Activated CD8-positive, alpha-beta memory T cell treated with anti-CD3 and anti-CD28 coated beads for 36 hours (primary cell): ENCODE data around the gene DBP. TPM values are rescaled to one million over a fixed set of nuclear protein-coding genes. Genes with fewer than 3 reads are reported as not detected.

ENCODE experiments used
- CTCF ChIA-PET: fragments of 350-600 bp; sonication (Branson Sonifier 250); formaldehyde crosslinking; loops from one replicate; lab custom pipeline; 2021; ENCODE audit warnings: antibody characterized with exemption; lab: Charles Lee
- POLR2A ChIA-PET: fragments of 350-600 bp; sonication (Branson Sonifier 250); formaldehyde crosslinking; loops from one replicate; lab custom pipeline; 2021; ENCODE audit warnings: antibody characterized with exemption; lab: Charles Lee
- total RNA-seq, 2 experiments: library from RNA; stranded (reverse); gene quantifications; one replicate each; pipeline ENCODE4 v1.2.3, GENCODE V29; 2021

Gene DBP
- total RNA-seq, 2 experiments from 2014 or later, result 9.0 to 9.9 TPM

DNA sequence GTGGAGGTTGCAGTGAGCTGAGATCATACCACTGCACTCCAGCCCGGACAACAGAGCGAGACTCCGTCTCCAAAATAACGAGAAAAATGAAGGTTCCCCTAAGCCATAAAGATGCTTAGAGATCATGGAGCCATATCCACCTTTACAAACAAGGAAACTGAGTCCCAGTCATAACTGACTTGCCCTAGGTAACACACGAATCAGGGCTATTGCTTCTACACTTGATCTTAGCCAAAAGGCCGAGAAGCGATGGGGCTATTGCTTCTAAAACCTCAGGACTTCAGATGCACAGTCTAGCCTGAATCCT is 3.2 kb downstream of the DBP start:
- ChIA-PET POLR2A (interaction anchor here (0.8 to 2.8 kb wide), 4 partner anchors 10 to 20 kb away, joined by 3 to 22 read pairs (median 4); partner anchors contain the start of genes CA11, RPL18 and SPHK2), CTCF (interaction anchor here (0.7 to 1.9 kb wide), 5 partner anchors 10 to 314 kb away, joined by 3 to 8 read pairs (median 4); partner anchors contain the start of genes CA11, RPL18 and SPHK2)

DNA sequence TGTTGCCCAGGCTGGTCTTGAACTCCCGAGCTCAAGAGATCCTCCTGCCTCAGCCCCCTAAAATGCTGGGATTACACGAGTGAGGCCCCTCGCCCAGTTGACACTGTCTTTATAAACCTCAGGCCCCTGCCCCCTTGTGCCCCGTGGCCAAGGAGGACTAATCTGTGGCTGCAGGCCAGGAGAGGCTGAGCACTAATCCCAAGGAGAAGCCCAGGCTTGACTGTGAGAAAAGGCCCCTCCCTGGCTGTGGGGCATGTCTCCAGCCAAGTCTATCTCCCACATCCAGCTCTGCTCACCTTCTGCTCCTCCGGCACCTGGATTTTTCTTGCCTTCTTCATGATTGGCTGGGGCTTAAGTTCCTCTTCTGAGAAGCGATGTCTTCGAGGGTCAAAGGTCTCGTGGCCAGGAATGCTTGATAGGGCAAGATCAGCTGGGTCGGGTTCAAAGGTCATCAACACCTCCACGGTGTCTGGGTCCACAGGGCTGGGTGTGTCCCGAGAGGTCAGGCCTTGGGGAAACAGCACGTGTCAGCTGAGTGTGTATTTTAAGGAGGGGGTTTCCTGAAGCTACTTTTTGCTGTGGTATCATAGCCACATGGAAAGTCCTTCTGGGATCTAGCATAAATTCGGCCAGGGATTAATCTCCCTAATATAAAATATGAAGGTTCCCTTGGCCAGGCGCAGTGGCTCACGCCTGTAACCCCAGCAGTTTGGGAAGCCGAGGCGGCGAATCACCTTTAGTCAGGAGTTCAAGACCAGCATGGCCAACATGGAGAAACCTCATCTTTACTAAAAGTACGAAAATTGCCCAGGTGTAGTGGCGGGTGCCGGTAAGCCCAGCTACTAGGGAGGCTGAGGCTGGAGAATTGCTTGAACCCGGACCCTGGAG is 3.8 kb downstream of the DBP start:
- ChIA-PET CTCF (interaction anchor here (0.7 to 1.9 kb wide), 5 partner anchors 10 to 314 kb away, joined by 3 to 8 read pairs (median 4); partner anchors contain the start of genes CA11, RPL18 and SPHK2), POLR2A (interaction anchor here (0.8 to 2.8 kb wide), 4 partner anchors 10 to 19 kb away, joined by 3 to 22 read pairs (median 4); partner anchors contain the start of genes RPL18 and SPHK2)

- ChIA-PET CTCF (interaction anchor here (0.6 kb wide), 1 partner anchor 21 kb away, joined by 3 read pairs; no protein-coding TSS in a partner anchor), POLR2A (interaction anchor here (1.4 to 2.8 kb wide), 2 partner anchors 9 to 15 kb away, joined by 5 to 22 read pairs; partner anchors contain the start of genes RPL18 and SPHK2)
These were observed 4.5 kb downstream of the DBP start for GRCh38 chr19:48632692-48633147.

DNA sequence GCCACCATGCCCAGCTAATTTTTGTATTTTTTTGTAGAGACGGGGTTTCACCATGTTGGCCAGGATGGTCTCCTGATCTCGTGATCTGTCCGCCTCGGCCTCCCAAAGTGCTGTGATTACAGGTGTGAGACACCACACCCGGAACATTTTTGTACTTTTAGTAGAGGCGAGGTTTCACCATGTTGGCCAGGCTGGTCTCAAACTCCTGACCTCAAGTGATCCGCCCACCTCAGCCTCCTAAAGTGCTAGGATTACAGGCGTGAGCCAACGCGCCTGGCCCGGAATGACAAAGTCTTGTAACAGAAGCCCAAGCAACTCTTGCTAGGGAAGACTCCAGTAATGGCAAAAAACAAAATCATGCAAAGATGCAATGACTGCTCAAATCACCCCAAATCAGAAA is 4.9 kb downstream of the DBP start:
- CTCF ChIA-PET, result interaction anchor here (0.6 kb wide), 1 partner anchor 21 kb away, joined by 3 read pairs; no protein-coding TSS in a partner anchor
- POLR2A ChIA-PET, result interaction anchor here (1.4 to 2.8 kb wide), 2 partner anchors 9 to 15 kb away, joined by 5 to 22 read pairs; partner anchors contain the start of genes RPL18 and SPHK2

- POLR2A ChIA-PET, result interaction anchor here (0.6 kb wide), 3 partner anchors 15 to 221 kb away, joined by 3 read pairs; no protein-coding TSS in a partner anchor
- CTCF ChIA-PET, result interaction anchor here (1.4 kb wide), 1 partner anchor 14 kb away, joined by 5 read pairs; the partner anchor contains the start of gene CA11
These were observed 6.0 kb downstream of the DBP start for GRCh38 chr19:48631225-48631624.

DNA sequence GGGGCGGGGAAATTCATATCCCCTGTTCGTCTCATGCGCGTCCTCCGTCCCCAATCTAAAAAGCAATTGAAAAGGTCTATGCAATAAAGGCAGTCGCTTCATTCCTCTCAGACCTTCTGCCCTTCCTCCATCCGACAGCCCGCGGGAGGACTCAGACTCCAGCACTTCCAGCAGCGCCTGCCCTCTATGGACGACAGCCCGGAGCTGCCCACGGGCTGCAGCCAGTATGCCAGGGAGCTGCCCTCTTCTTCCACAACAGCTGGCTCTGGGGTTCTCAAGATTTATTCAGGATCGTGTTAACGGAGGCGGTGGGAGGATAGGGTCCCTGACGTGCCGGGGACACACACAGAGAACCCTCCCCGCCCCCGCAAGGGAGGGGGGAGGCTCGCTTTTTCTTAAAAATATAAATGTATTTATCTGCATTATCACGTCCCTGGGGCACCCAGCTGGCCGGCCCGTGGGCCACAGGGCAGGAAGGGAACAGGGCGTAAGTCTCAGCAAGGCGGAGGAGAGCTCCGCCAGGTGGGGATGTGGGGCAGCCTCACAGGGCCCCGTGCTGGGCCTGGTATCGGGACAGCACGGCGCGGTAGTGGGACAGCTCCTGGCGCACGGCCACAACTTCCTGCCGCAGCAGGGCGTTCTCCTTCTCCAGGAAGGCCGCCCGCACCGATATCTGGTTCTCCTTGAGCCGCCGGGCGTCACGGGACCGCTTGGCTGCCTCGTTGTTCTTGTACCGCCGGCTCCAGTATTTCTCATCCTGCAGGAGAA is 6.7 kb downstream of the DBP start:
- POLR2A ChIA-PET, result interaction anchor here (0.6 to 1.3 kb wide), 2 partner anchors 11 to 222 kb away, joined by 3 read pairs; partner anchors contain the start of genes RPL18 and SPHK2
- CTCF ChIA-PET, result interaction anchor here (1.1 to 1.4 kb wide), 2 partner anchors 15 to 141 kb away, joined by 3 to 5 read pairs; partner anchors contain the start of gene CA11

DNA sequence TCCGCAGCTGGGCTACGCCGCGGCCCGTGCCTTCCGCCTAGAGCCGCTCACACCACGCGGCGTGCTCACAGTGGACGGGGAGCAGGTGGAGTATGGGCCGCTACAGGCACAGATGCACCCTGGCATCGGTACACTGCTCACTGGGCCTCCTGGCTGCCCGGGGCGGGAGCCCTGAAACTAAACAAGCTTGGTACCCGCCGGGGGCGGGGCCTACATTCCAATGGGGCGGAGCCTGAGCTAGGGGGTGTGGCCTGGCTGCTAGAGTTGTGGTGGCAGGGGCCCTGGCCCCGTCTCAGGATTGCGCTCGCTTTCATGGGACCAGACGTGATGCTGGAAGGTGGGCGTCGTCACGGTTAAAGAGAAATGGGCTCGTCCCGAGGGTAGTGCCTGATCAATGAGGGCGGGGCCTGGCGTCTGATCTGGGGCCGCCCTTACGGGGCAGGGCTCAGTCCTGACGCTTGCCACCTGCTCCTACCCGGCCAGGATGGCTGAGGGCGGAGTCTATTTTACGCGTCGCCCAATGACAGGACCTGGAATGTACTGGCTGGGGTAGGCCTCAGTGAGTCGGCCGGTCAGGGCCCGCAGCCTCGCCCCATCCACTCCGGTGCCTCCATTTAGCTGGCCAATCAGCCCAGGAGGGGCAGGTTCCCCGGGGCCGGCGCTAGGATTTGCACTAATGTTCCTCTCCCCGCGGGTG is 7.4 kb downstream of the DBP start:
- ChIA-PET POLR2A (interaction anchor here (1.3 kb wide), 1 partner anchor 11 kb away, joined by 3 read pairs; the partner anchor contains the start of genes RPL18 and SPHK2), CTCF (interaction anchor here (0.6 to 1.1 kb wide), 2 partner anchors 36 to 140 kb away, joined by 3 read pairs; no protein-coding TSS in a partner anchor)

DNA sequence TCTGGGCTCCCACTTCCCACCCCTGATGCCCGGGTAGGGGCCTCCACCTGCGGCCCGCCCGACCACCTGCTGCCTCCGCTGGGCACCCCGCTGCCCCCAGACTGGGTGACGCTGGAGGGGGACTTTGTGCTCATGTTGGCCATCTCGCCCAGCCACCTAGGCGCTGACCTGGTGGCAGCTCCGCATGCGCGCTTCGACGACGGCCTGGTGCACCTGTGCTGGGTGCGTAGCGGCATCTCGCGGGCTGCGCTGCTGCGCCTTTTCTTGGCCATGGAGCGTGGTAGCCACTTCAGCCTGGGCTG is 7.9 kb downstream of the DBP start:
- ChIA-PET POLR2A (interaction anchor here (0.6 kb wide), 1 partner anchor 228 kb away, joined by 4 read pairs; no protein-coding TSS in a partner anchor), CTCF (interaction anchor here (0.6 to 1.1 kb wide), 2 partner anchors 140 to 587 kb away, joined by 3 read pairs; no protein-coding TSS in a partner anchor)

GRCh38 chr19:48628486-48629296 is 8.5 kb downstream of the DBP start:
- ChIA-PET CTCF (interaction anchor here (0.6 kb wide), 1 partner anchor 588 kb away, joined by 3 read pairs; no protein-coding TSS in a partner anchor), POLR2A (interaction anchor here (0.6 kb wide), 2 partner anchors 228 to 733 kb away, joined by 4 read pairs; partner anchors contain the start of gene TEAD2)

- POLR2A ChIA-PET, result interaction anchor here (0.6 kb wide), 1 partner anchor 734 kb away, joined by 4 read pairs; the partner anchor contains the start of gene TEAD2
These were observed 9.3 kb downstream of the DBP start for GRCh38 chr19:48627865-48628314.

GRCh38 chr19:48627201-48627864 is 9.8 kb downstream of the DBP start:
- ChIA-PET POLR2A (no interaction called here), CTCF (no interaction called here)

More at GRCh38 chr19:48627865-48628314, 9.3 kb downstream of the DBP start:
- CTCF ChIA-PET, result no interaction called here

GRCh38 chr19:48625891-48626327 is 11.3 kb downstream of the DBP start:
- ChIA-PET POLR2A (no interaction called here), CTCF (no interaction called here)

DNA sequence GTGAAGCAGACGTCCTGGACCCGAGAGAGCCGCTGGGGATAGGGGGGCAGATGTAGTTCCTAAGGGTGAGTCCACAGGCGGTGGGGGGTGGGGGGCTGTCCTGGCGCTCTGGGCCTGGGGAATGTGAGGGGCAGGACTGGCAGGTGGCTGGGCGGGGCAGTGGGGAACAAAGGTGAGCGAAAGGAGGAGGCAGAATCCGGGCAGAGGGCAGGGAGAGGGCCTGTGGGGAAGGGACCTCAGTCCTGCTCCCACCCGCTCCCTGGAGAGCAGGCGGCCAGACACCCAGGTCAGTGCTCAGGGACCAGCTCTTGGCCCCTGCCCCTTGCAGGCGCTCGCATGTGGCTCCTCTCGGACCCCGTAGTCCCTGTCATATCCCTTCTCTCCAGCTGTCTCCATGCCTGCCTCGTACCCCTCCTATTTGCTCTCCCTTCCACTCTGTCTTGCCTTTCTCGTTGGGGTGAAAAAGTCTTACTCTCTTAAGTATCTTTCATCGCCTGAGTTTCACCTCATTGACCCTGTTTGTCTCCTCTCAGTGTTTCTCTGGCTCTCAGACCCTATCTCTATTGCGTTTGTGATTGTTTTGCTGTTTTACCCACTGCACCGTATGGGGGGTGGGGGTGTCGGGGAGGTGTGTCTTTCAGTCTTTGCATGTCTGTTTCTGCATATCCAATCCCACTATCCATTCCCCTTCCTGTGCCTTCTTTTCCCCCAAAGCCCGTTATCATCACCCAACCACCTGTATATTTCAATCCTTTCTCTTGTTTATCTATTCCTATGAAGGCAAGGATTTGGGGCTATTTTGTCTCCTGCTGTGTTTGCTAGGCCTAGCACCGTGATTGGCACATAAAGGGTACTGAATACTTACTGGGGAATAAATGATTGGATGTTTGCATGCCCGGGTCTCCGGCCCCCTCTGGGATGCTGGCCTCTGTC is 12.1 kb downstream of the DBP start:
- CTCF ChIA-PET, result no interaction called here
- POLR2A ChIA-PET, result no interaction called here

DNA sequence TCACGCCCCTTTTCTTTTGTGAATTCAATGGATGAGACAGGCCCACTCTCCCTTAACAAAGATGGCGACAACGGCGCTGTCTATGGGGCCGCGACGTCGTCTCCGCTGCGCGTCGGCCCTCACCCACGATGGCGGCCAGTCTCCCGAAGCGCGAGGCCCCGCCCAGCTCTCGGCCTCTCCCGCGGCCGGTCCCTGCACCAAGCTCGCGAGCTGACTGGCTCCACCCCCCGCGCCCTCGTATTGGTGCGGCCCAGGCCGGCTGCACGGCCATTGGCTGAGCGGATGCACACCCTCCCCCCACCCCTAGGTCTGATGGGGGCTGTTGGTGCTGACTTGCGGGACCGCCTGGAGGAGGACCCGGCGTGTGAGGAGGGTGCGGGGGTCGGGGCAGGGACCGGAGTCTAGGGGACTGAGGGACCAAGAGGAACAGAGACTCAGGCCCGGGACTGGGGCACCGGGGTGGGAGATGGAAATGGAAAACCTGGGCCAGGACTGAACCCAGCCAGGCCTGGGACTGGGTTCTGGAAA is 13.0 kb downstream of the DBP start:
- ChIA-PET POLR2A (interaction anchor here (1.3 kb wide), 3 partner anchors 9 to 13 kb away, joined by 4 to 5 read pairs (median 4); partner anchors contain the start of gene DBP), CTCF (no interaction called here)

- CTCF ChIA-PET, result interaction anchor here (0.7 kb wide), 1 partner anchor 350 kb away, joined by 3 read pairs; no protein-coding TSS in a partner anchor
- POLR2A ChIA-PET, result interaction anchor here (1.3 kb wide), 3 partner anchors 9 to 13 kb away, joined by 4 to 5 read pairs (median 4); partner anchors contain the start of gene DBP
These were observed 13.6 kb downstream of the DBP start for GRCh38 chr19:48623556-48624066.
